ENCODE measurements around the gene MEDAG. TPM values are rescaled to one million over a fixed set of nuclear protein-coding genes. Genes with fewer than 3 reads are reported as not detected.

The MEDAG gene
- polyA plus RNA-seq, 3 donors = not detected

DNA sequence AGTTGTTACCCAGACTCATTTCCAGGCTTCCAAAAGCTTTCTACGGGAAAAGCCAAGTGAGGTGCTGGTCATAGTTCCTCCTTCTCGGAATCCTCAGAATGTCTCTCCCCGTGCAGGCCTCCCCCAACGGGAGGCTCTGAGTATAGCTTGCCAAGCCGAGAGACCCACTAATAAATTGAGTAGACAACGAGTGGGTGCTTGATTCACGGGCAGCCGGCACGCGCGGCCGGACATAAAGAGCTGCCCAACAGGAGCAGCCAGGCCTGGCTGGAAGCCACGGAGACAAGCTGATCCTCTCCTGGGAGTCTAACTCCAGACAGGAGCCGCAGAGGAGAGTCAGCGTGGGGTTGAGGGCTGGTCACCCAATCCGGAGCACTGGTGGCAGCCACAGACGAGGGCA lies 43.4 kb upstream of the MEDAG start:
- TF ChIP-seq, protein P1, sequence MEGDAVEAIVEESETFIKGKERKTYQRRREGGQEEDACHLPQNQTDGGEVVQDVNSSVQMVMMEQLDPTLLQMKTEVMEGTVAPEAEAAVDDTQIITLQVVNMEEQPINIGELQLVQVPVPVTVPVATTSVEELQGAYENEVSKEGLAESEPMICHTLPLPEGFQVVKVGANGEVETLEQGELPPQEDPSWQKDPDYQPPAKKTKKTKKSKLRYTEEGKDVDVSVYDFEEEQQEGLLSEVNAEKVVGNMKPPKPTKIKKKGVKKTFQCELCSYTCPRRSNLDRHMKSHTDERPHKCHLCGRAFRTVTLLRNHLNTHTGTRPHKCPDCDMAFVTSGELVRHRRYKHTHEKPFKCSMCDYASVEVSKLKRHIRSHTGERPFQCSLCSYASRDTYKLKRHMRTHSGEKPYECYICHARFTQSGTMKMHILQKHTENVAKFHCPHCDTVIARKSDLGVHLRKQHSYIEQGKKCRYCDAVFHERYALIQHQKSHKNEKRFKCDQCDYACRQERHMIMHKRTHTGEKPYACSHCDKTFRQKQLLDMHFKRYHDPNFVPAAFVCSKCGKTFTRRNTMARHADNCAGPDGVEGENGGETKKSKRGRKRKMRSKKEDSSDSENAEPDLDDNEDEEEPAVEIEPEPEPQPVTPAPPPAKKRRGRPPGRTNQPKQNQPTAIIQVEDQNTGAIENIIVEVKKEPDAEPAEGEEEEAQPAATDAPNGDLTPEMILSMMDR (IDR thresholded peaks at IDR 0.05) = no peak
- H3K4me3 Mint-ChIP-seq = no peak overlapping the region
- no peak overlapping the region for H3K27ac Mint-ChIP-seq
- H3K4me2 ChIP-seq (replicated peaks; ENCODE audit: extremely low read depth, low read length, poor library complexity, severe bottlenecking) = no peak overlapping the region
- H3K36me3 ChIP-seq (replicated peaks in 1 of 2; ENCODE audit: control insufficient read depth in 1 of 2, insufficient read depth in 2 of 2, low read length in 2 of 2) = no peaks in the 10 kb centered on the region
- H3K4me1 ChIP-seq (ENCODE audit: control insufficient read depth in 1 of 2, insufficient read depth in 2 of 2, low read length in 2 of 2) = no peaks in the 10 kb centered on the region
- no peaks in the 10 kb centered on the region for H4K20me1 ChIP-seq (ENCODE audit: insufficient read depth, low read length)
- no peak overlapping the region for H3K9ac ChIP-seq (ENCODE audit: insufficient read depth, low read length, poor library complexity, severe bottlenecking)
- H3K9me3 ChIP-seq (replicated peaks in 1 of 2; ENCODE audit: control insufficient read depth in 1 of 2, insufficient read depth in 1 of 2, low read length in 2 of 2) = no peaks in the 10 kb centered on the region
- peaks cover 5% of the 10 kb centered on the region for H3K4me1 Mint-ChIP-seq
- H2AFZ ChIP-seq (ENCODE audit: insufficient read depth, low read depth, low read length, poor library complexity, severe bottlenecking) = no peak overlapping the region
- DNase-seq = no peak
- peaks cover 4 to 13% (median 4%) of the 10 kb centered on the region in 3 donors for H3K27me3 Mint-ChIP-seq (ENCODE audit: low read depth in 3 of 3)
- H3K27ac ChIP-seq (ENCODE audit: low read depth in 1 of 2, low read length in 2 of 2) = no peak overlapping the region
- H3K27me3 ChIP-seq (ENCODE audit: control insufficient read depth in 2 of 2, insufficient read depth in 2 of 2, low read length in 2 of 2) = no peaks in the 10 kb centered on the region
- intact Hi-C loops (cut with micrococcal nuclease) = loop anchor here in 1 of 2 donors (10.0 kb wide), 1 partner anchor 198 kb away; no protein-coding TSS in a partner anchor
- no peaks in the 10 kb centered on the region for H3K36me3 Mint-ChIP-seq
- no peaks in the 10 kb centered on the region for H3K79me2 ChIP-seq (ENCODE audit: insufficient read depth, low read length)
- H3K4me3 ChIP-seq (replicated peaks in 1 of 3; ENCODE audit: low read depth in 2 of 3, low read length in 3 of 3) = no peak overlapping the region
- H3K9me3 Mint-ChIP-seq = peaks cover 0 to 5% (median 3%) of the 10 kb centered on the region in 7 donors
- WGBS (ENCODE audit: insufficient coverage) = 78% methylated on average over 17 of the region's 17 CpGs

DNA sequence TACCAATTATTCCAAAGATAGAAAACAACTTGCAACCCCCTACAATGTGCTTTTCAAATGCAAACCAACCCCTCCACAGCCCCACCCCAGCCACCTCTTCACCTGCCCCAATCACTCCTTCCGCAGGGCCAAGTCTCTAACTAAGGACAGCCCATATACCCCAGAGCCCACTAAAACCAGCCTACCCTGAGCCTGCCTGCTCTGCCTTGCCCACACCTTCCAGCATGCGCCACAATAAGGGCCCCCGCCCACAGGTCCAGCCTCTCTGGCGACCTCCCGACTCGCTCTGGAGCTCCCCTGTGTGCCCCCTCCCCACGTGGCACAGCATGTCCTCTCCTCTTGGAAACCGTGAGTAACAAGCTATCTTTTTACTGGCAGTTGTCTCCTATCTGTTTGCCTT lies 42.8 kb upstream of the MEDAG start:
- no peak overlapping the region for H2AFZ ChIP-seq (ENCODE audit: insufficient read depth, low read depth, low read length, poor library complexity, severe bottlenecking)
- no peaks in the 10 kb centered on the region for H3K9me3 ChIP-seq (replicated peaks in 1 of 2; ENCODE audit: control insufficient read depth in 1 of 2, insufficient read depth in 1 of 2, low read length in 2 of 2)
- H3K4me1 Mint-ChIP-seq = peaks cover 5% of the 10 kb centered on the region
- H3K79me2 ChIP-seq (ENCODE audit: insufficient read depth, low read length) = no peaks in the 10 kb centered on the region
- DNase-seq = no peak
- no peak overlapping the region for H3K4me2 ChIP-seq (replicated peaks; ENCODE audit: extremely low read depth, low read length, poor library complexity, severe bottlenecking)
- H3K27me3 Mint-ChIP-seq (ENCODE audit: low read depth in 3 of 3) = peaks cover 4 to 15% (median 7%) of the 10 kb centered on the region in 3 donors
- no peaks in the 10 kb centered on the region for H3K27me3 ChIP-seq (ENCODE audit: control insufficient read depth in 2 of 2, insufficient read depth in 2 of 2, low read length in 2 of 2)
- H4K20me1 ChIP-seq (ENCODE audit: insufficient read depth, low read length) = no peaks in the 10 kb centered on the region
- H3K4me1 ChIP-seq (ENCODE audit: control insufficient read depth in 1 of 2, insufficient read depth in 2 of 2, low read length in 2 of 2) = no peaks in the 10 kb centered on the region
- intact Hi-C loops (cut with micrococcal nuclease) = loop anchor here in 1 of 2 donors (10.0 kb wide), 1 partner anchor 198 kb away; no protein-coding TSS in a partner anchor
- WGBS (ENCODE audit: insufficient coverage) = 94% methylated on average over 8 of the region's 8 CpGs
- H3K9me3 Mint-ChIP-seq = peaks cover 0 to 5% (median 3%) of the 10 kb centered on the region in 7 donors
- H3K9ac ChIP-seq (ENCODE audit: insufficient read depth, low read length, poor library complexity, severe bottlenecking) = no peak overlapping the region
- no peaks in the 10 kb centered on the region for H3K36me3 Mint-ChIP-seq
- TF ChIP-seq, protein P1 (IDR thresholded peaks at IDR 0.05) = no peak
- no peak overlapping the region for H3K27ac ChIP-seq (ENCODE audit: low read depth in 1 of 2, low read length in 2 of 2)
- peak overlapping the region in 2 of 7 donors; percentile 54 to 60 for H3K27ac Mint-ChIP-seq
- H3K4me3 Mint-ChIP-seq = no peak overlapping the region
- H3K36me3 ChIP-seq (replicated peaks in 1 of 2; ENCODE audit: control insufficient read depth in 1 of 2, insufficient read depth in 2 of 2, low read length in 2 of 2) = no peaks in the 10 kb centered on the region
- no peak overlapping the region for H3K4me3 ChIP-seq (replicated peaks in 1 of 3; ENCODE audit: low read depth in 2 of 3, low read length in 3 of 3)
